H1 (cell line): ENCODE results near the gene SH2B3. TPM values are rescaled to one million over a fixed set of nuclear protein-coding genes. Genes with fewer than 3 reads are reported as not detected.

Experiments
- CTCF ChIA-PET: fragments of 300-600 bp; sonication (Branson Sonifier 250); formaldehyde crosslinking; loops from one replicate; lab custom pipeline; 2021; ENCODE audit not compliant: partially characterized antibody; lab: Charles Lee
- POLR2A ChIA-PET: fragments of 300-600 bp; sonication (Branson Sonifier 250); formaldehyde crosslinking; loops from one replicate; lab custom pipeline; 2021; ENCODE audit warnings: inconsistent platforms; ENCODE audit not compliant: partially characterized antibody; lab: Charles Lee
- DNase-seq, 2 experiments: peaks; one replicate each; pipeline versions ENCODE4 v3.0.0 to v3.0.0-alpha.2; 2010 to 2022; ENCODE audit warnings: low spot score in 2 of 2, low read depth in 1 of 2, mixed read lengths in 1 of 2
- FAIRE-seq: peaks from 2 replicates; lab custom pipeline; 2011; peaks lifted over from hg19 to GRCh38; lab: Jason Lieb, UNC
- H2AFZ ChIP-seq: 2 replicates; pipeline ENCODE4 v1.8.1; 2012; ENCODE audit warnings: low read length, inconsistent platforms
- H2AK5ac ChIP-seq: 2 replicates; pipeline ENCODE4 v1.6.1; 2013; ENCODE audit warnings: low read depth, low read length
- H2BK120ac ChIP-seq: replicated peaks from 2 replicates; pipeline ENCODE3; 2013; ENCODE audit warnings: low read depth, low read length, inconsistent platforms
- H2BK12ac ChIP-seq: 2 replicates; pipeline ENCODE4 v1.6.1; 2013; ENCODE audit warnings: low read depth, low read length
- H2BK15ac ChIP-seq: 2 replicates; pipeline ENCODE4 v1.6.1; 2013; ENCODE audit warnings: low read length
- H2BK20ac ChIP-seq: 2 replicates; pipeline ENCODE4 v1.6.1; 2013; ENCODE audit warnings: low read length
- H2BK5ac ChIP-seq: 2 replicates; pipeline ENCODE4 v1.6.1; 2013; ENCODE audit warnings: low read depth, low read length
- H3K14ac ChIP-seq: 2 replicates; pipeline ENCODE4 v1.6.1; 2013; ENCODE audit warnings: inconsistent platforms; ENCODE audit not compliant: insufficient read length
- H3K18ac ChIP-seq: 2 replicates; pipeline ENCODE4 v1.6.1; 2013; ENCODE audit warnings: low read length; ENCODE audit errors: extremely low read depth
- H3K23ac ChIP-seq: 2 replicates; pipeline ENCODE4 v1.6.1; 2013; ENCODE audit warnings: inconsistent platforms; ENCODE audit not compliant: insufficient read length
- H3K23me2 ChIP-seq: 2 replicates; pipeline ENCODE4 v1.6.1; 2013; ENCODE audit warnings: low read depth, low read length
- H3K27ac ChIP-seq: 2 replicates; pipeline ENCODE4 v1.6.1; 2011; ENCODE audit warnings: low read depth, low read length, inconsistent platforms
- H3K27me3 ChIP-seq, 4 experiments: replicated peaks in 1 of 4; 1 replicate in 1 of 4; 2 replicates in 3 of 4; pipeline versions ENCODE4 v1.6.1 to v1.8.1; 2011 to 2013; ENCODE audit warnings: low read length in 3 of 4, mild to moderate bottlenecking in 3 of 4, inconsistent platforms in 2 of 4, mixed read lengths in 2 of 4, moderate library complexity in 1 of 4; ENCODE audit not compliant: control insufficient read depth in 3 of 4, insufficient read depth in 3 of 4; ENCODE audit errors: extremely low read depth in 1 of 4
- H3K36me3 ChIP-seq, 4 experiments: 2 replicates each; pipeline versions ENCODE4 v1.6.1 to v1.8.1; 2011 to 2013; ENCODE audit warnings: mild to moderate bottlenecking in 4 of 4, low read length in 3 of 4, moderate library complexity in 2 of 4, control low read depth in 1 of 4, inconsistent platforms in 1 of 4; ENCODE audit not compliant: insufficient read depth in 4 of 4, control insufficient read depth in 2 of 4
- H3K4ac ChIP-seq: replicated peaks from 2 replicates; pipeline ENCODE3; 2013; ENCODE audit warnings: low read length, low read depth, mixed read lengths, inconsistent platforms; ENCODE audit not compliant: insufficient read length
- H3K4me1 ChIP-seq, 4 experiments: replicated peaks in 1 of 4; 1 replicate in 1 of 4; 2 replicates in 3 of 4; pipeline versions ENCODE4 v1.6.1 to v1.8.1; 2011 to 2013; ENCODE audit warnings: low read length in 3 of 4, inconsistent platforms in 2 of 4, mixed read lengths in 1 of 4; ENCODE audit not compliant: insufficient read depth in 4 of 4, control insufficient read depth in 3 of 4
- H3K4me2 ChIP-seq, 2 experiments: 2 replicates each; pipeline versions ENCODE4 v1.6.1 to v1.8.1; 2011 to 2013; ENCODE audit warnings: low read depth in 2 of 2, low read length in 2 of 2, control low read depth in 1 of 2, inconsistent platforms in 1 of 2, mild to moderate bottlenecking in 1 of 2; ENCODE audit not compliant: insufficient read depth in 1 of 2
- H3K4me3 ChIP-seq, 4 experiments: fragments of 200-600, 300-600 bp in 1 of 4; sonication (generic), shearing (Covaris generic), sonication (Bioruptor Twin) in 1 of 4; 2 replicates each; pipeline versions ENCODE4 v1.5.1 to v1.8.1; 2011 to 2016; ENCODE audit warnings: low read length in 4 of 4, low read depth in 3 of 4, control low read depth in 2 of 4, inconsistent platforms in 2 of 4, mild to moderate bottlenecking in 2 of 4, mixed read lengths in 1 of 4, moderate library complexity in 1 of 4; ENCODE audit not compliant: insufficient read depth in 2 of 4; ENCODE audit errors: extremely low read depth in 1 of 4
- H3K56ac ChIP-seq: replicated peaks from 2 replicates; pipeline ENCODE3; 2013; ENCODE audit warnings: low read depth, mild to moderate bottlenecking, mixed read lengths, low read length, inconsistent platforms; ENCODE audit not compliant: insufficient read length
- H3K79me1 ChIP-seq: 2 replicates; pipeline ENCODE4 v1.6.1; 2013; ENCODE audit warnings: low read depth, low read length, control low read depth
- H3K79me2 ChIP-seq, 2 experiments: 2 replicates each; pipeline versions ENCODE4 v1.6.1 to v1.8.1; 2012 to 2013; ENCODE audit warnings: low read length in 2 of 2, mild to moderate bottlenecking in 2 of 2, inconsistent platforms in 1 of 2; ENCODE audit not compliant: insufficient read depth in 2 of 2, control insufficient read depth in 1 of 2
- H3K9ac ChIP-seq, 4 experiments: replicated peaks in 1 of 4; 1 replicate in 1 of 4; 2 replicates in 3 of 4; pipeline versions ENCODE4 v1.6.1 to v1.8.1; 2011 to 2013; ENCODE audit warnings: low read depth in 3 of 4, low read length in 3 of 4, control low read depth in 2 of 4, mild to moderate bottlenecking in 2 of 4, moderate library complexity in 2 of 4, inconsistent platforms in 1 of 4; ENCODE audit errors: extremely low read depth in 1 of 4
- H3K9me3 ChIP-seq, 2 experiments: 2 replicates each; pipeline versions ENCODE4 v1.6.1 to v1.8.1; 2012 to 2013; ENCODE audit warnings: mild to moderate bottlenecking in 2 of 2, moderate library complexity in 2 of 2, control low read depth in 1 of 2, inconsistent platforms in 1 of 2, low read depth in 1 of 2, low read length in 1 of 2, mixed read lengths in 1 of 2; ENCODE audit not compliant: insufficient read depth in 2 of 2
- H4K20me1 ChIP-seq, 2 experiments: replicated peaks in 1 of 2; 2 replicates each; pipeline versions ENCODE3 to v1.8.1; 2011 to 2013; ENCODE audit warnings: inconsistent platforms in 2 of 2, low read length in 2 of 2, mild to moderate bottlenecking in 1 of 2; ENCODE audit not compliant: insufficient read depth in 2 of 2, control insufficient read depth in 1 of 2
- H4K5ac ChIP-seq: 2 replicates; pipeline ENCODE4 v1.6.1; 2013; ENCODE audit warnings: low read length, low read depth, mixed read lengths, inconsistent platforms; ENCODE audit not compliant: insufficient read length
- H4K8ac ChIP-seq: 2 replicates; pipeline ENCODE4 v1.8.0; 2013; ENCODE audit warnings: mild to moderate bottlenecking, moderate library complexity, low read length, inconsistent platforms; ENCODE audit not compliant: insufficient read depth; ENCODE audit errors: extremely low read depth
- H4K91ac ChIP-seq: replicated peaks from 2 replicates; pipeline ENCODE3; 2013; ENCODE audit warnings: low read length, mixed read lengths, inconsistent platforms; ENCODE audit not compliant: insufficient read length
- ATF3 ChIP-seq: IDR thresholded peaks from 2 replicates; pipeline ENCODE4 v1.6.1; 2011; ENCODE audit warnings: low read depth, mild to moderate bottlenecking, low read length; ENCODE audit not compliant: insufficient read depth
- CEBPB ChIP-seq: IDR thresholded peaks from 2 replicates; pipeline ENCODE4 v1.6.1; 2012; ENCODE audit warnings: low read depth, low read length
- SRF ChIP-seq: IDR thresholded peaks from 2 replicates; pipeline ENCODE4 v1.6.1; 2011; ENCODE audit warnings: mild to moderate bottlenecking, low read depth, low read length, moderate library complexity
- WGBS, 2 experiments: shearing (Covaris generic) in 1 of 2; methylation state at CpG; one replicate each; pipeline versions ENCODE4 v1.1.6 to v1.1.7; 2013 to 2015; ENCODE audit warnings: low lambda C conversion rate in 2 of 2, mixed read lengths in 2 of 2, inconsistent platforms in 1 of 2, low coverage in 1 of 2, missing lambda C conversion rate in 1 of 2; ENCODE audit not compliant: insufficient replicate concordance in 2 of 2, insufficient coverage in 1 of 2, insufficient read length in 1 of 2; ENCODE audit errors: extremely low coverage in 1 of 2, missing lambda C conversion rate in 1 of 2; 5-methylcytosine and 5-hydroxymethylcytosine counted together
- polyA plus RNA-seq, 7 experiments: library from polyadenylated mRNA; depleted of rRNA in 3 of 7; stranded (reverse) in 5 of 7; unstranded in 2 of 7; fragments of >200 nt in 5 of 7; fragments of 200-250 nt in 2 of 7; gene quantifications; 1 replicate in 5 of 7; 2 replicates in 1 of 7; 4 replicates in 1 of 7; pipeline versions ENCODE4 v1.2.1 to v1.2.3, GENCODE V29; 2011 to 2013; ENCODE audit warnings: missing spikeins in 2 of 7, mixed read lengths in 2 of 7
- total RNA-seq: library from RNA; stranded (reverse); fragmentation: NEBNext Ultra II Directional; extraction: Animal tissue kit (Norgen Biotek cat#: 25700); gene quantifications from 2 replicates; pipeline ENCODE4 v1.2.1, GENCODE V29; 2021

The SH2B3 gene
- total and polyA plus RNA-seq, 2 of the 8 experiments (the other 6 are each of a cell fraction or from before 2014, with no cell fraction given), result 20.8 to 34.1 TPM

- POLR2A ChIA-PET, result interaction anchor here (0.9 to 1.6 kb wide), 4 partner anchors 8 to 33 kb away, joined by 3 to 6 read pairs (median 4); no protein-coding TSS in a partner anchor
- H3K18ac ChIP-seq, result no peak overlapping the region
- no peak for DNase-seq
- peaks cover 20% of the 10 kb centered on the region for H3K79me1 ChIP-seq
- 86% methylated on average over 5 of the region's 8 CpGs; no CpG with 5 or more reads in 1 of the 2 experiments for WGBS, 2 experiments
- peaks cover 3 to 81% of the 10 kb centered on the region in 2 experiments; a peak in 3 of 4 replicates for H3K79me2 ChIP-seq
- TF ChIP-seq SRF (no peak), CEBPB (peak; percentile 74), ATF3 (peak; percentile 52; the same call in 1 of the 2 replicates)
- TF ChIP-seq, all 59 proteins: peak for 2
- Histone ChIP-seq H4K8ac (no peak overlapping the region), H4K20me1 (peaks cover 30 to 32% of the 10 kb centered on the region in 2 experiments), H2BK5ac (no peak overlapping the region; the same call in none of the 2 replicates), H3K23ac (no peak overlapping the region), H3K23me2 (no peaks in the 10 kb centered on the region), H3K36me3 (no peaks in the 10 kb centered on the region; a peak in 1 of 8 replicates), H3K4me2 (no peak overlapping the region), H3K27me3 (no peaks in the 10 kb centered on the region), H2AFZ (no peak overlapping the region), H3K14ac (no peak overlapping the region), H2BK20ac (no peak overlapping the region), H2AK5ac (no peak overlapping the region), H3K4me1 (peaks cover 0 to 39% (median 26%) of the 10 kb centered on the region in 4 experiments; a peak in 6 of 7 replicates), H3K4ac (no peak overlapping the region), H3K4me3 (no peak overlapping the region), H2BK12ac (no peak overlapping the region), H3K9ac (no peak overlapping the region), H4K91ac (no peak overlapping the region), H4K5ac (no peak overlapping the region), H2BK15ac (no peak overlapping the region), H2BK120ac (no peak overlapping the region), H3K27ac (no peak overlapping the region), H3K9me3 (no peaks in the 10 kb centered on the region), H3K56ac (no peak overlapping the region)
- no peak for FAIRE-seq
- CTCF ChIA-PET, result interaction anchor here (6.8 to 31.7 kb wide), 3 partner anchors 13 to 35 kb away, joined by 80 to 838 read pairs (median 189); partner anchors contain the start of gene SH2B3
These were observed 32.2 kb downstream of the SH2B3 start for GRCh38 chr12:111437816-111438454.
